Endodermal cell (in vitro differentiated cells): Measurements from ENCODE around the gene LRRK1. TPM values are rescaled to one million over a fixed set of nuclear protein-coding genes. Genes with fewer than 3 reads are reported as not detected.

Experiments used
- DNase-seq: peaks from one replicate; pipeline ENCODE4 v3.0.0-alpha.2; 2017
- H3K27ac ChIP-seq: 2 replicates; pipeline ENCODE4 v1.5.1; 2013; ENCODE audit warnings: mild to moderate bottlenecking, low read depth, low read length, moderate library complexity
- H3K27me3 ChIP-seq: 2 replicates; pipeline ENCODE4 v1.6.1; 2013; ENCODE audit warnings: mild to moderate bottlenecking, low read length, moderate library complexity; ENCODE audit not compliant: insufficient read depth, control insufficient read depth, poor library complexity, severe bottlenecking
- H3K36me3 ChIP-seq: 2 replicates; pipeline ENCODE4 v1.7.0; 2013; ENCODE audit warnings: mild to moderate bottlenecking, low read length, moderate library complexity; ENCODE audit not compliant: control insufficient read depth, insufficient read depth
- H3K4me1 ChIP-seq: one replicate; pipeline ENCODE4 v1.7.0; 2013; ENCODE audit warnings: low read length; ENCODE audit not compliant: control insufficient read depth, insufficient read depth
- H3K4me3 ChIP-seq: 2 replicates; pipeline ENCODE4 v1.5.1; 2013; ENCODE audit warnings: mild to moderate bottlenecking, low read length, moderate library complexity
- H3K9ac ChIP-seq: 2 replicates; pipeline ENCODE4 v1.6.1; 2013; ENCODE audit warnings: mild to moderate bottlenecking, low read length, moderate library complexity; ENCODE audit not compliant: poor library complexity, severe bottlenecking; ENCODE audit errors: extremely low read depth
- H3K9me3 ChIP-seq: 2 replicates; pipeline ENCODE4 v1.6.1; 2013; ENCODE audit warnings: mild to moderate bottlenecking, low read length, moderate library complexity; ENCODE audit not compliant: control insufficient read depth
- H3K27ac Mint-ChIP-seq: 2 replicates; pipeline ENCODE4 v1.8.0; 2020; ENCODE audit warnings: mixed read lengths
- H3K27me3 Mint-ChIP-seq: 2 replicates; pipeline ENCODE4 v1.8.0; 2021; ENCODE audit warnings: mild to moderate bottlenecking, mixed read lengths; ENCODE audit not compliant: insufficient read depth
- H3K36me3 Mint-ChIP-seq: 2 replicates; pipeline ENCODE4 v1.8.0; 2020; ENCODE audit warnings: low read depth, mixed read lengths
- H3K4me1 Mint-ChIP-seq: 2 replicates; pipeline ENCODE4 v1.8.0; 2020; ENCODE audit warnings: mixed read lengths
- H3K4me3 Mint-ChIP-seq: 2 replicates; pipeline ENCODE4 v1.8.0; 2020; ENCODE audit warnings: mild to moderate bottlenecking, moderate library complexity, mixed read lengths
- H3K9me3 Mint-ChIP-seq: 2 replicates; pipeline ENCODE4 v1.8.0; 2020; ENCODE audit warnings: mild to moderate bottlenecking, mixed read lengths
- CTCF ChIP-seq: fragments of 200-600 bp; sonication (generic); conservative IDR thresholded peaks from 2 replicates; pipeline ENCODE4 v1.5.0; 2021; ENCODE audit warnings: antibody characterized with exemption, mild to moderate bottlenecking
- WGBS, 2 experiments: methylation state at CpG; one replicate each; pipeline versions ENCODE4 v1.1.5 to v1.1.7; 2013; ENCODE audit warnings: missing lambda C conversion rate in 2 of 2, mixed read lengths in 1 of 2; ENCODE audit not compliant: insufficient coverage in 1 of 2, insufficient read length in 1 of 2; 5-methylcytosine and 5-hydroxymethylcytosine counted together
- total RNA-seq, 2 donors: library from RNA; stranded (reverse); fragmentation: NEBNext Ultra II Directional in 1 of 2; extraction: Animal tissue kit (Norgen Biotek cat#: 25700) in 1 of 2; gene quantifications; 2 replicates in 1 of 2; 3 replicates in 1 of 2; pipeline ENCODE4 v1.2.1, GENCODE V29; 2021

Gene LRRK1
- total RNA-seq, 2 donors from 2014 or later: 2.7 to 5.1 TPM

- H3K36me3 ChIP-seq: peaks cover 5% of the 10 kb centered on the region
- H3K4me1 Mint-ChIP-seq: peaks cover 5% of the 10 kb centered on the region
- H3K9me3 Mint-ChIP-seq: peaks cover 5% of the 10 kb centered on the region
- H3K27ac Mint-ChIP-seq: no peak overlapping the region
- H3K27me3 Mint-ChIP-seq: peaks cover 57% of the 10 kb centered on the region
- peaks cover 16% of the 10 kb centered on the region for H3K36me3 Mint-ChIP-seq
- H3K4me3 Mint-ChIP-seq: peak overlapping the region; percentile 58
- no peak overlapping the region for H3K9ac ChIP-seq
- peaks cover 2% of the 10 kb centered on the region for H3K9me3 ChIP-seq
- H3K4me3 ChIP-seq: peak overlapping the region; percentile 81
- H3K4me1 ChIP-seq: no peaks in the 10 kb centered on the region
- peak; percentile 92 for TF ChIP-seq CTCF
- peak; percentile 96 for DNase-seq
- H3K27me3 ChIP-seq: peaks cover 60% of the 10 kb centered on the region
- no peak overlapping the region for H3K27ac ChIP-seq
- 7 to 11% methylated on average over 21 to 41 of the region's 42 CpGs for WGBS, 2 experiments
Observed at GRCh38 chr15:100918034-100918689, 995 bp upstream of the LRRK1 start.

- Histone ChIP-seq H3K9me3 (no peaks in the 10 kb centered on the region), H3K4me1 (no peaks in the 10 kb centered on the region), H3K27me3 (peaks cover 65% of the 10 kb centered on the region), H3K4me3 (peak overlapping the region; percentile 66), H3K36me3 (no peaks in the 10 kb centered on the region), H3K27ac (no peak overlapping the region), H3K9ac (no peak overlapping the region)
- Mint-ChIP-seq H3K4me3 (peak overlapping the region; percentile 54), H3K4me1 (peaks cover 5% of the 10 kb centered on the region), H3K9me3 (no peaks in the 10 kb centered on the region), H3K36me3 (peaks cover 5% of the 10 kb centered on the region), H3K27ac (no peak overlapping the region), H3K27me3 (peaks cover 59% of the 10 kb centered on the region)
- DNase-seq: peak; percentile 76
- WGBS, 2 experiments: 6 to 7% methylated on average over 29 to 80 of the region's 80 CpGs
- TF ChIP-seq CTCF: no peak
Observed at GRCh38 chr15:100919481-100920405, 586 bp downstream of the LRRK1 start.

GRCh38 chr15:100920516-100921135 is 1.5 kb downstream of the LRRK1 start:
- Mint-ChIP-seq H3K27ac (no peak overlapping the region), H3K4me3 (peak overlapping the region; percentile 54)
- no peak for TF ChIP-seq CTCF

More at GRCh38 chr15:100920516-100921135, 1.5 kb downstream of the LRRK1 start:
- H3K4me3 ChIP-seq: no peak overlapping the region
- H3K9me3 Mint-ChIP-seq: no peaks in the 10 kb centered on the region
- no peak overlapping the region for H3K27ac ChIP-seq
- H3K27me3 Mint-ChIP-seq: peaks cover 59% of the 10 kb centered on the region
- H3K4me1 ChIP-seq: no peaks in the 10 kb centered on the region
- H3K36me3 Mint-ChIP-seq: no peaks in the 10 kb centered on the region
- H3K36me3 ChIP-seq: no peaks in the 10 kb centered on the region
- no peak for DNase-seq
- no peak overlapping the region for H3K9ac ChIP-seq
- H3K4me1 Mint-ChIP-seq: peaks cover 5% of the 10 kb centered on the region
- 79 to 87% methylated on average over 4 to 6 of the region's 8 CpGs for WGBS, 2 experiments
- peaks cover 65% of the 10 kb centered on the region for H3K27me3 ChIP-seq
- no peaks in the 10 kb centered on the region for H3K9me3 ChIP-seq
